Naive thymus-derived CD4-positive, alpha-beta T cell (primary cell): Measurements from ENCODE around the gene CDKAL1. TPM values are rescaled to one million over a fixed set of nuclear protein-coding genes. Genes with fewer than 3 reads are reported as not detected.

Experiments used
- ATAC-seq: fragments of 150-1000 bp; cut with Tn5 transposase; 2 replicates; pipeline ENCODE4 v1.10.0; 2021; ENCODE audit warnings: mild to moderate bottlenecking, moderate library complexity
- CTCF ChIA-PET: fragments of 350-600 bp; sonication (Branson Sonifier 250); formaldehyde crosslinking; loops from one replicate; lab custom pipeline; 2021; ENCODE audit warnings: antibody characterized with exemption; lab: Charles Lee
- POLR2A ChIA-PET: fragments of 350-600 bp; sonication (Branson Sonifier 250); formaldehyde crosslinking; loops from one replicate; lab custom pipeline; 2021; ENCODE audit warnings: antibody characterized with exemption, inconsistent platforms; lab: Charles Lee
- DNase-seq, 9 donors: peaks; one replicate each; pipeline versions ENCODE4 v3.0.0 to v3.0.0-alpha.2; 2020 to 2022; ENCODE audit warnings: mixed read lengths in 1 of 9
- H3K27ac ChIP-seq: one replicate; pipeline ENCODE4 v1.7.0; 2013; ENCODE audit warnings: mild to moderate bottlenecking, low read depth, low read length, moderate library complexity
- H3K27me3 ChIP-seq, 2 donors: one replicate each; pipeline ENCODE4 v1.7.0; 2013; ENCODE audit warnings: low read length in 2 of 2, mild to moderate bottlenecking in 2 of 2, moderate library complexity in 2 of 2; ENCODE audit not compliant: control insufficient read depth in 2 of 2, insufficient read depth in 2 of 2
- H3K36me3 ChIP-seq, 3 experiments: 1 replicate in 2 of 3; 2 replicates in 1 of 3; pipeline ENCODE4 v1.7.0; 2013; ENCODE audit warnings: low read length in 3 of 3, mild to moderate bottlenecking in 3 of 3, moderate library complexity in 1 of 3; ENCODE audit not compliant: insufficient read depth in 3 of 3, control insufficient read depth in 2 of 3
- H3K4me1 ChIP-seq, 2 donors: one replicate each; pipeline ENCODE4 v1.7.0; 2013; ENCODE audit warnings: low read length in 2 of 2, mild to moderate bottlenecking in 2 of 2, moderate library complexity in 1 of 2; ENCODE audit not compliant: control insufficient read depth in 2 of 2, insufficient read depth in 2 of 2
- H3K4me3 ChIP-seq: 2 replicates; pipeline ENCODE4 v1.7.0; 2013; ENCODE audit warnings: mild to moderate bottlenecking, low read length
- H3K9me3 ChIP-seq, 3 experiments: 1 replicate in 2 of 3; 2 replicates in 1 of 3; pipeline ENCODE4 v1.7.0; 2013; ENCODE audit warnings: low read length in 3 of 3; ENCODE audit not compliant: control insufficient read depth in 2 of 3
- H3K27ac Mint-ChIP-seq, 9 donors: one replicate each; pipeline ENCODE4 v1.8.0; 2020 to 2022; ENCODE audit warnings: mixed read lengths in 9 of 9, mild to moderate bottlenecking in 8 of 9, moderate library complexity in 5 of 9, inconsistent platforms in 2 of 9
- H3K27me3 Mint-ChIP-seq, 5 donors: one replicate each; pipeline ENCODE4 v1.8.0; 2021 to 2022; ENCODE audit warnings: mixed read lengths in 5 of 5, mild to moderate bottlenecking in 1 of 5
- H3K36me3 Mint-ChIP-seq, 5 donors: one replicate each; pipeline ENCODE4 v1.8.0; 2020 to 2022; ENCODE audit warnings: mixed read lengths in 5 of 5, mild to moderate bottlenecking in 3 of 5, inconsistent platforms in 1 of 5
- H3K4me1 Mint-ChIP-seq, 7 donors: one replicate each; pipeline ENCODE4 v1.8.0; 2020 to 2022; ENCODE audit warnings: mixed read lengths in 7 of 7, mild to moderate bottlenecking in 3 of 7, inconsistent platforms in 1 of 7
- H3K4me3 Mint-ChIP-seq, 10 donors: one replicate each; pipeline ENCODE4 v1.8.0; 2020 to 2022; ENCODE audit warnings: mild to moderate bottlenecking in 10 of 10, mixed read lengths in 10 of 10, moderate library complexity in 6 of 10, inconsistent platforms in 2 of 10
- H3K9me3 Mint-ChIP-seq, 11 donors: one replicate each; pipeline ENCODE4 v1.8.0; 2020 to 2022; ENCODE audit warnings: mixed read lengths in 11 of 11, mild to moderate bottlenecking in 4 of 11, inconsistent platforms in 1 of 11, moderate library complexity in 1 of 11
- intact Hi-C, 2 donors: fragments of 100-400 bp; cut with micrococcal nuclease; formaldehyde crosslinking; loops; one replicate each; pipeline ENCODE4 v1.15.1; 2023
- polyA plus RNA-seq, 2 donors: library from polyadenylated mRNA; unstranded; fragments of 300-500 nt; fragmentation: Illumina TruSeq; gene quantifications; one replicate each; pipeline ENCODE4 v1.2.3, GENCODE V29; 2021
- total RNA-seq, 6 experiments: library from RNA in 5 of 6; stranded (reverse) in 5 of 6; gene quantifications; 1 replicate in 5 of 6; 2 replicates in 1 of 6; pipeline ENCODE4 v1.2.3 and lab custom pipeline; 2021 to 2026

Gene CDKAL1
- total and polyA plus RNA-seq, 7 experiments from 2014 or later: 23.6 to 35.8 (median 29.8) TPM

- Mint-ChIP-seq H3K9me3 (no peaks in the 10 kb centered on the region), H3K36me3 (peaks cover 11 to 68% (median 38%) of the 10 kb centered on the region in 5 donors), H3K4me1 (peaks cover 0 to 5% (median 0%) of the 10 kb centered on the region in 7 donors), H3K27ac (no peak overlapping the region), H3K4me3 (no peak overlapping the region), H3K27me3 (no peaks in the 10 kb centered on the region)
- ChIA-PET CTCF (no interaction called here), POLR2A (no interaction called here)
- Histone ChIP-seq H3K36me3 (no peaks in the 10 kb centered on the region), H3K4me3 (no peak overlapping the region), H3K9me3 (no peaks in the 10 kb centered on the region), H3K4me1 (no peaks in the 10 kb centered on the region), H3K27ac (no peak overlapping the region), H3K27me3 (no peaks in the 10 kb centered on the region)
- ATAC-seq: no peak
- intact Hi-C loops: no loop called here
- DNase-seq: no peak
Observed at GRCh38 chr6:21141616-21142303, 607.5 kb downstream of the CDKAL1 start.

GRCh38 chr6:21142741-21143140 lies 608.5 kb downstream of the CDKAL1 start:
- ChIA-PET CTCF (no interaction called here), POLR2A (no interaction called here)
- intact Hi-C loops: no loop called here
- DNase-seq (no peak), ATAC-seq (no peak)
- Mint-ChIP-seq H3K4me3 (no peak overlapping the region), H3K27ac (no peak overlapping the region), H3K36me3 (peaks cover 11 to 68% (median 38%) of the 10 kb centered on the region in 5 donors), H3K27me3 (no peaks in the 10 kb centered on the region), H3K4me1 (peaks cover 0 to 5% (median 0%) of the 10 kb centered on the region in 7 donors), H3K9me3 (no peaks in the 10 kb centered on the region)
- Histone ChIP-seq H3K27me3 (no peaks in the 10 kb centered on the region), H3K27ac (no peak overlapping the region), H3K36me3 (no peaks in the 10 kb centered on the region), H3K4me1 (no peaks in the 10 kb centered on the region), H3K4me3 (no peak overlapping the region), H3K9me3 (no peaks in the 10 kb centered on the region)

- ATAC-seq (no peak), DNase-seq (no peak)
- peaks cover 0 to 5% (median 0%) of the 10 kb centered on the region in 7 donors for H3K4me1 Mint-ChIP-seq
- Histone ChIP-seq H3K9me3 (no peaks in the 10 kb centered on the region), H3K27ac (no peak overlapping the region), H3K4me3 (no peak overlapping the region), H3K4me1 (no peaks in the 10 kb centered on the region), H3K27me3 (no peaks in the 10 kb centered on the region), H3K36me3 (no peaks in the 10 kb centered on the region)
- no peaks in the 10 kb centered on the region for H3K9me3 Mint-ChIP-seq
- ChIA-PET CTCF (no interaction called here), POLR2A (no interaction called here)
- peaks cover 11 to 60% (median 34%) of the 10 kb centered on the region in 5 donors for H3K36me3 Mint-ChIP-seq
- no peak overlapping the region for H3K27ac Mint-ChIP-seq
- no peaks in the 10 kb centered on the region for H3K27me3 Mint-ChIP-seq
- H3K4me3 Mint-ChIP-seq: no peak overlapping the region
- intact Hi-C loops: no loop called here
Observed at GRCh38 chr6:21143645-21144044, 609.4 kb downstream of the CDKAL1 start.

GRCh38 chr6:21144928-21145327 lies 610.7 kb downstream of the CDKAL1 start:
- no peaks in the 10 kb centered on the region for H3K4me1 ChIP-seq
- H3K4me3 ChIP-seq: no peak overlapping the region
- Mint-ChIP-seq H3K27ac (no peak overlapping the region), H3K27me3 (no peaks in the 10 kb centered on the region), H3K9me3 (no peaks in the 10 kb centered on the region), H3K4me3 (peak overlapping the region in 1 of 10 donors; percentile 34), H3K4me1 (peaks cover 0 to 5% (median 0%) of the 10 kb centered on the region in 7 donors), H3K36me3 (peaks cover 11 to 47% (median 25%) of the 10 kb centered on the region in 5 donors)
- intact Hi-C loops: no loop called here
- no peaks in the 10 kb centered on the region for H3K9me3 ChIP-seq
- no peaks in the 10 kb centered on the region for H3K36me3 ChIP-seq
- ChIA-PET CTCF (no interaction called here), POLR2A (no interaction called here)
- H3K27me3 ChIP-seq: no peaks in the 10 kb centered on the region
- ATAC-seq (no peak), DNase-seq (no peak)
- no peak overlapping the region for H3K27ac ChIP-seq

- Mint-ChIP-seq H3K27me3 (no peaks in the 10 kb centered on the region), H3K9me3 (peaks cover 0 to 4% (median 0%) of the 10 kb centered on the region in 11 donors), H3K4me1 (peaks cover 0 to 6% (median 0%) of the 10 kb centered on the region in 7 donors), H3K36me3 (peaks cover 2 to 38% (median 22%) of the 10 kb centered on the region in 5 donors), H3K27ac (no peak overlapping the region), H3K4me3 (no peak overlapping the region)
- no peak for ATAC-seq
- H3K9me3 ChIP-seq: no peaks in the 10 kb centered on the region
- DNase-seq: no peak
- ChIA-PET POLR2A (no interaction called here), CTCF (interaction anchor here (0.7 kb wide), 1 partner anchor 144 kb away, joined by 3 read pairs; no protein-coding TSS in a partner anchor)
- intact Hi-C loops: no loop called here
- no peaks in the 10 kb centered on the region for H3K36me3 ChIP-seq
- H3K4me3 ChIP-seq: no peak overlapping the region
- H3K4me1 ChIP-seq: no peaks in the 10 kb centered on the region
- no peak overlapping the region for H3K27ac ChIP-seq
- H3K27me3 ChIP-seq: no peaks in the 10 kb centered on the region
Observed at GRCh38 chr6:21147995-21148394, 613.7 kb downstream of the CDKAL1 start.

- H3K4me1 Mint-ChIP-seq: peaks cover 0 to 6% (median 0%) of the 10 kb centered on the region in 7 donors
- peaks cover 2 to 36% (median 15%) of the 10 kb centered on the region in 5 donors for H3K36me3 Mint-ChIP-seq
- peaks cover 0 to 4% (median 0%) of the 10 kb centered on the region in 11 donors for H3K9me3 Mint-ChIP-seq
- Histone ChIP-seq H3K27me3 (no peaks in the 10 kb centered on the region), H3K4me3 (no peak overlapping the region), H3K4me1 (no peaks in the 10 kb centered on the region), H3K27ac (no peak overlapping the region), H3K9me3 (no peaks in the 10 kb centered on the region), H3K36me3 (no peaks in the 10 kb centered on the region)
- no peak overlapping the region for H3K4me3 Mint-ChIP-seq
- ATAC-seq (no peak), DNase-seq (no peak)
- H3K27me3 Mint-ChIP-seq: no peaks in the 10 kb centered on the region
- ChIA-PET POLR2A (no interaction called here), CTCF (no interaction called here)
- H3K27ac Mint-ChIP-seq: no peak overlapping the region
- intact Hi-C loops: no loop called here
Observed at GRCh38 chr6:21149470-21149869, 615.2 kb downstream of the CDKAL1 start.

- Histone ChIP-seq H3K4me3 (no peak overlapping the region), H3K27me3 (no peaks in the 10 kb centered on the region), H3K4me1 (no peaks in the 10 kb centered on the region), H3K36me3 (no peaks in the 10 kb centered on the region), H3K27ac (no peak overlapping the region), H3K9me3 (no peaks in the 10 kb centered on the region)
- ChIA-PET POLR2A (no interaction called here), CTCF (no interaction called here)
- DNase-seq (no peak), ATAC-seq (no peak)
- Mint-ChIP-seq H3K27ac (no peak overlapping the region), H3K27me3 (no peaks in the 10 kb centered on the region), H3K36me3 (peaks cover 2 to 28% (median 15%) of the 10 kb centered on the region in 5 donors), H3K4me1 (peaks cover 0 to 6% (median 0%) of the 10 kb centered on the region in 7 donors), H3K4me3 (no peak overlapping the region), H3K9me3 (peaks cover 0 to 4% (median 0%) of the 10 kb centered on the region in 11 donors)
- intact Hi-C loops: no loop called here
Observed at GRCh38 chr6:21150667-21151066, 616.4 kb downstream of the CDKAL1 start.
